Testis (tissue), 2 donors: ENCODE measurements around the gene RAB3C.

ENCODE experiments used
- POLR2A ChIP-seq: fragments of 450-650 bp; IDR thresholded peaks from one replicate; pipeline ENCODE4 v1.6.1; 2017; ENCODE audit warnings: antibody characterized with exemption, mild to moderate bottlenecking, moderate library complexity
- TF ChIP-seq, protein P1 (sequence below), 3 experiments: fragments of 450-650 bp in 2 of 3; fragments of 200-600 bp in 1 of 3; sonication (generic) in 1 of 3; IDR thresholded peaks; one replicate each; pipeline ENCODE4 v1.5.1; 2016 to 2019; ENCODE audit warnings: antibody characterized with exemption in 3 of 3, mild to moderate bottlenecking in 2 of 3, moderate library complexity in 1 of 3

- no peak for TF ChIP-seq POLR2A
- TF ChIP-seq, protein P1, sequence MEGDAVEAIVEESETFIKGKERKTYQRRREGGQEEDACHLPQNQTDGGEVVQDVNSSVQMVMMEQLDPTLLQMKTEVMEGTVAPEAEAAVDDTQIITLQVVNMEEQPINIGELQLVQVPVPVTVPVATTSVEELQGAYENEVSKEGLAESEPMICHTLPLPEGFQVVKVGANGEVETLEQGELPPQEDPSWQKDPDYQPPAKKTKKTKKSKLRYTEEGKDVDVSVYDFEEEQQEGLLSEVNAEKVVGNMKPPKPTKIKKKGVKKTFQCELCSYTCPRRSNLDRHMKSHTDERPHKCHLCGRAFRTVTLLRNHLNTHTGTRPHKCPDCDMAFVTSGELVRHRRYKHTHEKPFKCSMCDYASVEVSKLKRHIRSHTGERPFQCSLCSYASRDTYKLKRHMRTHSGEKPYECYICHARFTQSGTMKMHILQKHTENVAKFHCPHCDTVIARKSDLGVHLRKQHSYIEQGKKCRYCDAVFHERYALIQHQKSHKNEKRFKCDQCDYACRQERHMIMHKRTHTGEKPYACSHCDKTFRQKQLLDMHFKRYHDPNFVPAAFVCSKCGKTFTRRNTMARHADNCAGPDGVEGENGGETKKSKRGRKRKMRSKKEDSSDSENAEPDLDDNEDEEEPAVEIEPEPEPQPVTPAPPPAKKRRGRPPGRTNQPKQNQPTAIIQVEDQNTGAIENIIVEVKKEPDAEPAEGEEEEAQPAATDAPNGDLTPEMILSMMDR (IDR thresholded peaks at IDR 0.05): no peak
Measured at GRCh38 chr5:58706736-58707135, 123.9 kb downstream of the RAB3C start.
